ENCODE results near the gene PLAC1.

PLAC1 gene

GRCh38 chrX:134622813-134623185 is 35.5 kb downstream of the PLAC1 start:
- Histone ChIP-seq H4K20me1 (ENCODE audit: control insufficient read depth, insufficient read depth, low read depth, low read length) (no peaks in the 10 kb centered on the region), H3K4me1 (ENCODE audit: control insufficient read depth, low read length) (no peaks in the 10 kb centered on the region), H3K27me3 (ENCODE audit: control insufficient read depth, low read length) (no peaks in the 10 kb centered on the region), H3K36me3 (ENCODE audit: control insufficient read depth, low read length) (no peaks in the 10 kb centered on the region), H3K4me3 (ENCODE audit: low read length) (no peak overlapping the region), H3K79me2 (ENCODE audit: control insufficient read depth, low read length) (no peaks in the 10 kb centered on the region), H3K9me3 (ENCODE audit: control insufficient read depth, insufficient read depth, low read length) (no peaks in the 10 kb centered on the region), H3F3A (ENCODE audit: control insufficient read depth, insufficient read depth) (no peaks in the 10 kb centered on the region), H3K9me2 (replicated peaks; ENCODE audit: control insufficient read depth, low read length) (no peaks in the 10 kb centered on the region), H3K27ac (ENCODE audit: low read depth, low read length) (no peak overlapping the region), H3K4me2 (ENCODE audit: low read length) (no peak overlapping the region)
- TF ChIP-seq EZH2phosphoT487 (IDR thresholded peaks at IDR 0.05; ENCODE audit: borderline replicate concordance, low read length): no peak
- TF ChIP-seq CTCF (IDR thresholded peaks at IDR 0.05; ENCODE audit: low read depth, low read length, poor library complexity, severe bottlenecking): no peak

GRCh38 chrX:134622056-134622812 is 36.0 kb downstream of the PLAC1 start:
- TF ChIP-seq CTCF (IDR thresholded peaks at IDR 0.05; ENCODE audit: low read depth, low read length, poor library complexity, severe bottlenecking) (no peak), EZH2phosphoT487 (IDR thresholded peaks at IDR 0.05; ENCODE audit: borderline replicate concordance, low read length) (no peak)

GRCh38 chrX:134619838-134620237 is 38.4 kb downstream of the PLAC1 start:
- Histone ChIP-seq H3K27ac (ENCODE audit: low read depth, low read length) (no peak overlapping the region), H3K36me3 (ENCODE audit: control insufficient read depth, low read length) (no peaks in the 10 kb centered on the region), H3K4me3 (ENCODE audit: low read length) (no peak overlapping the region), H3F3A (ENCODE audit: control insufficient read depth, insufficient read depth) (no peaks in the 10 kb centered on the region), H3K79me2 (ENCODE audit: control insufficient read depth, low read length) (no peaks in the 10 kb centered on the region), H3K9me2 (replicated peaks; ENCODE audit: control insufficient read depth, low read length) (no peaks in the 10 kb centered on the region), H3K4me2 (ENCODE audit: low read length) (no peak overlapping the region), H3K27me3 (ENCODE audit: control insufficient read depth, low read length) (no peaks in the 10 kb centered on the region), H4K20me1 (ENCODE audit: control insufficient read depth, insufficient read depth, low read depth, low read length) (no peaks in the 10 kb centered on the region), H3K4me1 (ENCODE audit: control insufficient read depth, low read length) (no peaks in the 10 kb centered on the region), H3K9me3 (ENCODE audit: control insufficient read depth, insufficient read depth, low read length) (no peaks in the 10 kb centered on the region)
- TF ChIP-seq EZH2phosphoT487 (IDR thresholded peaks at IDR 0.05; ENCODE audit: borderline replicate concordance, low read length) (no peak), CTCF (IDR thresholded peaks at IDR 0.05; ENCODE audit: low read depth, low read length, poor library complexity, severe bottlenecking) (no peak)

More at GRCh38 chrX:134622056-134622812, 36.0 kb downstream of the PLAC1 start:
- Histone ChIP-seq H3K4me1 (ENCODE audit: control insufficient read depth, low read length) (no peaks in the 10 kb centered on the region), H3K9me2 (replicated peaks; ENCODE audit: control insufficient read depth, low read length) (no peaks in the 10 kb centered on the region), H3K79me2 (ENCODE audit: control insufficient read depth, low read length) (no peaks in the 10 kb centered on the region), H4K20me1 (ENCODE audit: control insufficient read depth, insufficient read depth, low read depth, low read length) (no peaks in the 10 kb centered on the region), H3K36me3 (ENCODE audit: control insufficient read depth, low read length) (no peaks in the 10 kb centered on the region), H3K27ac (ENCODE audit: low read depth, low read length) (no peak overlapping the region), H3F3A (ENCODE audit: control insufficient read depth, insufficient read depth) (no peaks in the 10 kb centered on the region), H3K4me2 (ENCODE audit: low read length) (no peak overlapping the region), H3K27me3 (ENCODE audit: control insufficient read depth, low read length) (no peaks in the 10 kb centered on the region), H3K9me3 (ENCODE audit: control insufficient read depth, insufficient read depth, low read length) (no peaks in the 10 kb centered on the region), H3K4me3 (ENCODE audit: low read length) (no peak overlapping the region)
